A549 (cell line): ENCODE data around the gene SCGB1A1. TPM values are rescaled to one million over a fixed set of nuclear protein-coding genes. Genes with fewer than 3 reads are reported as not detected.

Source experiments
- ATAC-seq, 2 experiments: fragments of 200-7000 bp in 1 of 2; fragments of >200 bp in 1 of 2; cut with Nextera tagmentation in 1 of 2; cut with Tn5 transposase in 1 of 2; 3 replicates each; pipeline versions ENCODE4 v1.8.0 to v1.9.1; 2018 to 2020; ENCODE audit warnings: mild to moderate bottlenecking in 1 of 2, moderate library complexity in 1 of 2
- CTCF ChIA-PET: fragments of 300-600 bp; sonication (Branson Sonifier 250); formaldehyde crosslinking; extraction: SDS; loops from one replicate; lab custom pipeline; 2021; ENCODE audit warnings: antibody characterized with exemption, inconsistent platforms; lab: Yijun Ruan, JAX
- POLR2A ChIA-PET: fragments of 350-600 bp; formaldehyde crosslinking; extraction: SDS; loops from one replicate; lab custom pipeline; 2021; ENCODE audit warnings: antibody characterized with exemption, inconsistent platforms; lab: Yijun Ruan, JAX
- DNase-seq, 2 experiments: peaks; one replicate each; pipeline versions ENCODE4 v3.0.0 to v3.0.0-alpha.2; 2011 to 2016; ENCODE audit warnings: low read depth in 1 of 2, low spot score in 1 of 2
- FAIRE-seq: peaks from 2 replicates; lab custom pipeline; 2011; peaks lifted over from hg19 to GRCh38; lab: Jason Lieb, UNC
- H3K27ac ChIP-seq, 2 experiments: fragments of >200 bp; sonication (Bioruptor Twin); formaldehyde crosslinking; 3 replicates each; pipeline ENCODE4 v1.5.1; 2016 to 2017
- H3K4me1 ChIP-seq: fragments of >200 bp; sonication (Bioruptor Twin); formaldehyde crosslinking; 3 replicates; pipeline ENCODE4 v1.6.1; 2016
- H3K4me2 ChIP-seq: fragments of >200 bp; sonication (Bioruptor Twin); formaldehyde crosslinking; 3 replicates; pipeline ENCODE4 v1.6.1; 2016
- H3K4me3 ChIP-seq: fragments of >200 bp; sonication (Bioruptor Twin); formaldehyde crosslinking; 3 replicates; pipeline ENCODE4 v1.5.1; 2016
- H3K9me3 ChIP-seq: fragments of >200 bp; sonication (Bioruptor Twin); formaldehyde crosslinking; 3 replicates; pipeline ENCODE4 v1.6.1; 2016
- CBX8 ChIP-seq: fragments of 200-600 bp; sonication (generic); IDR thresholded peaks from 2 replicates; pipeline ENCODE4 v1.6.1; 2016
- CEBPB ChIP-seq, 2 experiments: fragments of >200 bp in 1 of 2; sonication (Bioruptor Twin) in 1 of 2; formaldehyde crosslinking in 1 of 2; IDR thresholded peaks; 2 replicates each; pipeline ENCODE4 v1.6.1; 2012 to 2016
- CHD2 ChIP-seq: fragments of 150-350 bp; IDR thresholded peaks from 2 replicates; pipeline ENCODE4 v1.6.1; 2014; ENCODE audit warnings: low read length; ENCODE audit not compliant: partially characterized antibody
- EP300 ChIP-seq, 2 experiments: fragments of >200 bp; sonication (Bioruptor Twin); formaldehyde crosslinking; IDR thresholded peaks; 2 replicates in 1 of 2; 3 replicates in 1 of 2; pipeline ENCODE4 v1.6.1; 2016 to 2017
- ESRRA ChIP-seq: fragments of 150-350 bp; IDR thresholded peaks from 2 replicates; pipeline ENCODE4 v1.6.1; 2014; ENCODE audit warnings: mild to moderate bottlenecking, low read length, borderline replicate concordance
- HDAC2 ChIP-seq: fragments of 200-600 bp; sonication (generic); IDR thresholded peaks from 2 replicates; pipeline ENCODE4 v1.6.1; 2016
- HMGXB4 ChIP-seq: fragments of 250-450 bp; sonication (Bioruptor Pico); IDR thresholded peaks from 2 replicates; pipeline ENCODE4 v1.5.0; 2021; ENCODE audit warnings: mild to moderate bottlenecking, moderate library complexity, borderline replicate concordance
- HOXA7 ChIP-seq: fragments of 250-450 bp; sonication (Bioruptor Pico); IDR thresholded peaks from 2 replicates; pipeline ENCODE4 v1.5.0; 2020; ENCODE audit warnings: mild to moderate bottlenecking, moderate library complexity
- JUN ChIP-seq, 2 experiments: fragments of >200 bp; sonication (Bioruptor Twin); formaldehyde crosslinking; IDR thresholded peaks; 2 replicates in 1 of 2; 3 replicates in 1 of 2; pipeline ENCODE4 v1.6.1; 2016 to 2017
- KDM1A ChIP-seq: fragments of 200-600 bp; sonication (generic); IDR thresholded peaks from 2 replicates; pipeline ENCODE4 v1.6.1; 2016; ENCODE audit warnings: low read depth, mild to moderate bottlenecking
- MAFK ChIP-seq: fragments of 450-650 bp; IDR thresholded peaks from 2 replicates; pipeline ENCODE4 v1.6.1; 2014; ENCODE audit not compliant: partially characterized antibody
- NFE2L2 ChIP-seq: fragments of 150-350 bp; conservative IDR thresholded peaks from 2 replicates; pipeline ENCODE4 v1.6.1; 2014; ENCODE audit warnings: low read length
- PBX3 ChIP-seq: IDR thresholded peaks from 2 replicates; pipeline ENCODE4 v1.6.1; 2012
- POLR2AphosphoS2 ChIP-seq: conservative IDR thresholded peaks from 2 replicates; pipeline ENCODE4 v1.6.1; 2012; ENCODE audit warnings: low read length, improper control_type of control experiment, inconsistent platforms
- RAD21 ChIP-seq, 2 experiments: fragments of >200 bp in 1 of 2; sonication (Bioruptor Twin) in 1 of 2; formaldehyde crosslinking in 1 of 2; IDR thresholded peaks in 1 of 2; conservative IDR thresholded peaks in 1 of 2; 2 replicates in 1 of 2; 3 replicates in 1 of 2; pipeline ENCODE4 v1.6.1; 2012 to 2018; ENCODE audit warnings: inconsistent platforms in 1 of 2
- SMC3 ChIP-seq: fragments of >200 bp; sonication (Bioruptor Twin); formaldehyde crosslinking; IDR thresholded peaks from 3 replicates; pipeline ENCODE4 v1.6.1; 2018; ENCODE audit warnings: inconsistent platforms
- SREBF2 ChIP-seq: fragments of 450-650 bp; IDR thresholded peaks from 2 replicates; pipeline ENCODE4 v1.6.1; 2014; ENCODE audit warnings: mild to moderate bottlenecking, moderate library complexity
- ZSCAN20 ChIP-seq: fragments of 250-450 bp; sonication (Bioruptor Pico); IDR thresholded peaks from 2 replicates; pipeline ENCODE4 v1.8.0; 2022; ENCODE audit warnings: mild to moderate bottlenecking, moderate library complexity
- WGBS: methylation state at CpG from one replicate; pipeline ENCODE4 v1.1.6; 2017; ENCODE audit errors: missing lambda C conversion rate; 5-methylcytosine and 5-hydroxymethylcytosine counted together
- polyA plus RNA-seq, 4 experiments: library from polyadenylated mRNA; depleted of rRNA in 3 of 4; stranded (reverse); fragments of >200 nt; fragmentation: RNase III in 1 of 4; extraction: RNeasy Plus Mini Kit Qiagen cat#74134 plus additional on column Dnase treatment in 1 of 4; gene quantifications; 2 replicates in 3 of 4; 3 replicates in 1 of 4; pipeline ENCODE4 v1.2.3, GENCODE V29; 2011 to 2017
- TF ChIP-seq, protein P1 (sequence below): IDR thresholded peaks from 2 replicates; pipeline ENCODE4 v1.6.1; 2012; ENCODE audit warnings: low read depth, borderline replicate concordance

Gene SCGB1A1
- polyA plus RNA-seq, 2 of the 4 experiments (the other 2 are of a cell fraction) = 0.47 TPM; not detected in 1

GRCh38 chr11:62433141-62433903 lies 14.5 kb downstream of the SCGB1A1 start:
- Histone ChIP-seq H3K4me3 (no peak overlapping the region), H3K9me3 (no peaks in the 10 kb centered on the region), H3K4me2 (no peak overlapping the region; the same call in 2 of the 3 replicates), H3K4me1 (peaks cover 34% of the 10 kb centered on the region), H3K27ac (peak overlapping the region in 1 of 2 experiments; percentile 86; a peak in 3 of 6 replicates)
- ChIA-PET POLR2A (no interaction called here), CTCF (interaction anchor here (0.6 to 2.9 kb wide), 5 partner anchors 8 to 159 kb away, joined by 3 to 11 read pairs (median 6); partner anchors contain the start of gene SCGB1A1)
- no peak for TF ChIP-seq CBX8
- TF ChIP-seq SMC3 = no peak
- TF ChIP-seq POLR2AphosphoS2 = no peak
- no peak for TF ChIP-seq RAD21 (conservative IDR thresholded peaks at IDR 0.05 in 1 of 2, IDR thresholded peaks at IDR 0.05 in 1 of 2)
- TF ChIP-seq EP300 (IDR thresholded peaks at IDR 0.05) = no peak
- no peak for TF ChIP-seq HDAC2
- TF ChIP-seq HMGXB4 (CRISPR knock-in tag) = no peak
- TF ChIP-seq SREBF2 = no peak
- TF ChIP-seq PBX3 = no peak
- DNase-seq (no peak), ATAC-seq (no peak), FAIRE-seq (no peak)
- 80% methylated on average over 16 of the region's 16 CpGs for WGBS

GRCh38 chr11:62433904-62434276 lies 15.1 kb downstream of the SCGB1A1 start:
- Histone ChIP-seq H3K9me3 (no peaks in the 10 kb centered on the region), H3K4me3 (no peak overlapping the region), H3K4me1 (peaks cover 31% of the 10 kb centered on the region), H3K4me2 (no peak overlapping the region), H3K27ac (peak overlapping the region in 1 of 2 experiments; percentile 11; a peak in 1 of 6 replicates)
- ChIA-PET CTCF (interaction anchor here (0.6 to 2.9 kb wide), 5 partner anchors 9 to 158 kb away, joined by 3 to 11 read pairs (median 6); partner anchors contain the start of gene SCGB1A1), POLR2A (no interaction called here)
- WGBS = 84% methylated on average over 6 of the region's 6 CpGs
- no peak for DNase-seq
- ATAC-seq = no peak
- TF ChIP-seq ESRRA (no peak), CHD2 (no peak), NFE2L2 (no peak), KDM1A (no peak), HOXA7 (CRISPR knock-in tag) (no peak), JUN (IDR thresholded peaks at IDR 0.05) (no peak), MAFK (no peak), CEBPB (IDR thresholded peaks at IDR 0.05) (no peak), ZSCAN20 (CRISPR knock-in tag) (no peak)
- TF ChIP-seq, protein P1, sequence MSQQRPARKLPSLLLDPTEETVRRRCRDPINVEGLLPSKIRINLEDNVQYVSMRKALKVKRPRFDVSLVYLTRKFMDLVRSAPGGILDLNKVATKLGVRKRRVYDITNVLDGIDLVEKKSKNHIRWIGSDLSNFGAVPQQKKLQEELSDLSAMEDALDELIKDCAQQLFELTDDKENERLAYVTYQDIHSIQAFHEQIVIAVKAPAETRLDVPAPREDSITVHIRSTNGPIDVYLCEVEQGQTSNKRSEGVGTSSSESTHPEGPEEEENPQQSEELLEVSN = no peak
- no peak for FAIRE-seq
